Nephron progenitor cell (in vitro differentiated cells): ENCODE measurements around the gene HEG1.

Experiments used
- DNase-seq: peaks from one replicate; pipeline ENCODE4 v3.0.0; 2021
- H3K27ac Mint-ChIP-seq: 2 replicates; pipeline ENCODE4 v1.8.0; 2021; ENCODE audit warnings: mild to moderate bottlenecking, moderate library complexity, mixed read lengths
- H3K27me3 Mint-ChIP-seq: 2 replicates; pipeline ENCODE4 v1.8.0; 2021; ENCODE audit warnings: mild to moderate bottlenecking, low read depth, mixed read lengths; ENCODE audit not compliant: poor library complexity
- H3K36me3 Mint-ChIP-seq: 2 replicates; pipeline ENCODE4 v1.8.0; 2021; ENCODE audit warnings: low read depth, mixed read lengths
- H3K4me1 Mint-ChIP-seq: 2 replicates; pipeline ENCODE4 v1.8.0; 2021; ENCODE audit warnings: mixed read lengths
- H3K4me3 Mint-ChIP-seq: 2 replicates; pipeline ENCODE4 v1.8.0; 2021; ENCODE audit warnings: mild to moderate bottlenecking, moderate library complexity, mixed read lengths
- H3K9me3 Mint-ChIP-seq: 2 replicates; pipeline ENCODE4 v1.8.0; 2021; ENCODE audit warnings: mild to moderate bottlenecking, moderate library complexity, mixed read lengths
- TF ChIP-seq, protein P1 (sequence below): fragments of 200-600 bp; sonication (generic); IDR thresholded peaks from 2 replicates; pipeline ENCODE4 v1.5.0; 2021; ENCODE audit warnings: antibody characterized with exemption

The HEG1 gene

DNA sequence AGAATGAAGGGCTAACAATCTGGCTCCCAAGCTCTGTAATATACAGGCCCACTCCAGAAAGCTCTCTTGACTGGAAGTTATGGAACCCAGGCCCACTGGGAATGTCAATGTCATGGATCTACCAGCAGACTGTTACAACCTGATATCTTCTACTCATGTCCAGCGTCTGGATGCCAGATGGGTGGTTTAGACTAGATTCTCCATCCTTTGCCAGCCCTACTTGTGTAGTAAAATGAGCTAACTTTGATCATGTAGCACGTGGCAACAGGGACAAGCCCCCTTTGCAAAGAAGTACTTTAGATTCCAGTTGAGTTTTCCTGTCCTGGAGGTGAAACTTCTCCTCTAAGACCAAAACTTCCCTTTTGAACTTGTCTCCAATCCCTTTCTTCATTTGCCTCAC lies 55.1 kb downstream of the HEG1 start:
- H3K36me3 Mint-ChIP-seq, result peaks cover 24% of the 10 kb centered on the region
- peaks cover 45% of the 10 kb centered on the region for H3K4me1 Mint-ChIP-seq
- no peak for DNase-seq
- no peak overlapping the region for H3K4me3 Mint-ChIP-seq
- TF ChIP-seq, protein P1, sequence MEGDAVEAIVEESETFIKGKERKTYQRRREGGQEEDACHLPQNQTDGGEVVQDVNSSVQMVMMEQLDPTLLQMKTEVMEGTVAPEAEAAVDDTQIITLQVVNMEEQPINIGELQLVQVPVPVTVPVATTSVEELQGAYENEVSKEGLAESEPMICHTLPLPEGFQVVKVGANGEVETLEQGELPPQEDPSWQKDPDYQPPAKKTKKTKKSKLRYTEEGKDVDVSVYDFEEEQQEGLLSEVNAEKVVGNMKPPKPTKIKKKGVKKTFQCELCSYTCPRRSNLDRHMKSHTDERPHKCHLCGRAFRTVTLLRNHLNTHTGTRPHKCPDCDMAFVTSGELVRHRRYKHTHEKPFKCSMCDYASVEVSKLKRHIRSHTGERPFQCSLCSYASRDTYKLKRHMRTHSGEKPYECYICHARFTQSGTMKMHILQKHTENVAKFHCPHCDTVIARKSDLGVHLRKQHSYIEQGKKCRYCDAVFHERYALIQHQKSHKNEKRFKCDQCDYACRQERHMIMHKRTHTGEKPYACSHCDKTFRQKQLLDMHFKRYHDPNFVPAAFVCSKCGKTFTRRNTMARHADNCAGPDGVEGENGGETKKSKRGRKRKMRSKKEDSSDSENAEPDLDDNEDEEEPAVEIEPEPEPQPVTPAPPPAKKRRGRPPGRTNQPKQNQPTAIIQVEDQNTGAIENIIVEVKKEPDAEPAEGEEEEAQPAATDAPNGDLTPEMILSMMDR, result no peak
- no peaks in the 10 kb centered on the region for H3K9me3 Mint-ChIP-seq
- no peak overlapping the region for H3K27ac Mint-ChIP-seq
- H3K27me3 Mint-ChIP-seq, result peaks cover 8% of the 10 kb centered on the region

DNA sequence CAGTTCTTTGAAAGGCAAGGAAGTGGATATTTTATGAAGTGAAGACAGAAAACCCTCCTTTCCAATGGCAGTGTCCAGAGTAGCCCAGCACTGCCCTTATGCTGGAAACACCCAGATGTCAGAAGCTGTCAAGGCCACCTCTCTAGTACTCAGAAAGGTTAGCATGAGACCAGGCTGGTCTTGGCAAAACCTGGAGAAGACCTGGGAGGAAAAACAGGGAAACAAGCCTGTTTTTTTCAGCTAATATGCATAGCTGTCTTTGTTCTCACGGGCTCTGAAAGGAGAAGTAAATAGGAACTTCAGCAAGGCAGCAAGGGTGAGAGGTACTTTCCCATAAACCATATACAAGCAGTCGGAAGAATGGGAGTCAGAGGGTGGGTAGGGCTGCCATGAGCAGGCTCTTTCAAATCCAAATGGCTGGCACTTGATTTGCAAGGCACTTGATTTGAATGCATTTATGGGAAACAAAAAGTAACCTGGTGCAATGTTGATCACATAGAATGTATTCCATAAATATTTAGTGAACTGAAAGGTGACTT lies 55.8 kb downstream of the HEG1 start:
- no peaks in the 10 kb centered on the region for H3K9me3 Mint-ChIP-seq
- H3K27ac Mint-ChIP-seq, result no peak overlapping the region
- DNase-seq, result no peak
- peaks cover 18% of the 10 kb centered on the region for H3K36me3 Mint-ChIP-seq
- H3K27me3 Mint-ChIP-seq, result peaks cover 4% of the 10 kb centered on the region
- TF ChIP-seq, protein P1, result no peak
- H3K4me3 Mint-ChIP-seq, result no peak overlapping the region
- peaks cover 38% of the 10 kb centered on the region for H3K4me1 Mint-ChIP-seq

DNA sequence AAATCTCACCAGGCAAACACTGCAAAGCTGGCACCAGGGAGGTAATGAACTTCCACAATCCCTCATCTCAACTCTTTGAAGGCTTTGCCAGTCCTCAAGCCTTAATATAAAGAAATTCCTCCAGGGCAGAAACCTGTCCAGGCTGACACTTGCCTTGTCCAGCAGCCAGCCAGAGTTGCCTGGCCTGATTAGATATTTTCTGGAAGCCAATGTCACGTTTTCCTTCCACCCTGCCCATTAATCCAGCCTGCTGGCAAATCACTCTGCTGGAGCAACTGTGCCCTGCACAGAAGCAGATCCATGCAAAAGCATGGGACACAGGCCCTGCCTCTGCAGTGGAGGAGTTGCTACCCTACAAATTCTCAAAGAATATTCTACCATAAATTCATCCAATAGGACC lies 56.5 kb downstream of the HEG1 start:
- no peaks in the 10 kb centered on the region for H3K9me3 Mint-ChIP-seq
- peaks cover 32% of the 10 kb centered on the region for H3K4me1 Mint-ChIP-seq
- TF ChIP-seq, protein P1, result no peak
- H3K27ac Mint-ChIP-seq, result no peak overlapping the region
- DNase-seq, result no peak
- H3K4me3 Mint-ChIP-seq, result no peak overlapping the region
- H3K36me3 Mint-ChIP-seq, result peaks cover 18% of the 10 kb centered on the region
- H3K27me3 Mint-ChIP-seq, result peaks cover 4% of the 10 kb centered on the region

DNA sequence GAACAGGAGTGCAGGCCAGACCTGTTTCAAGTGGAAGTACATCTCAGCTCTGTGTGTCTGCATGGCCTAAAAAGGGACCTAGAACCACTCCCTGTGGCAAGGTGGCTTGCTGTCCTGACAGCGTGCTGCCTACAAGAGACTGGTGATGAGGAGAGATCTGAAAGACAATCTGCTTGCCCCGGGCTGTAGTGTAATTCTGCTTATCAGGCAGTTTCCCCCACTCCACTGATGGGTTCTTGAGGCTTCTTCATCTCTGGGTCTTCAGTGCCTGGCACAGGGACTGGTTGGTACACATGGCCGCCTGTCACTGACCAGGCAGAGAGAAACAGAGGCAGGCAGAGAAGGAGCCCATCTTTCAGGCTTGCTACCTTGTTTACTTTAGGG lies 57.6 kb downstream of the HEG1 start:
- Mint-ChIP-seq H3K4me3 (no peak overlapping the region), H3K4me1 (peaks cover 21% of the 10 kb centered on the region), H3K9me3 (no peaks in the 10 kb centered on the region), H3K27me3 (peaks cover 4% of the 10 kb centered on the region), H3K36me3 (peaks cover 24% of the 10 kb centered on the region), H3K27ac (no peak overlapping the region)
- DNase-seq, result no peak
- TF ChIP-seq, protein P1, result no peak

DNA sequence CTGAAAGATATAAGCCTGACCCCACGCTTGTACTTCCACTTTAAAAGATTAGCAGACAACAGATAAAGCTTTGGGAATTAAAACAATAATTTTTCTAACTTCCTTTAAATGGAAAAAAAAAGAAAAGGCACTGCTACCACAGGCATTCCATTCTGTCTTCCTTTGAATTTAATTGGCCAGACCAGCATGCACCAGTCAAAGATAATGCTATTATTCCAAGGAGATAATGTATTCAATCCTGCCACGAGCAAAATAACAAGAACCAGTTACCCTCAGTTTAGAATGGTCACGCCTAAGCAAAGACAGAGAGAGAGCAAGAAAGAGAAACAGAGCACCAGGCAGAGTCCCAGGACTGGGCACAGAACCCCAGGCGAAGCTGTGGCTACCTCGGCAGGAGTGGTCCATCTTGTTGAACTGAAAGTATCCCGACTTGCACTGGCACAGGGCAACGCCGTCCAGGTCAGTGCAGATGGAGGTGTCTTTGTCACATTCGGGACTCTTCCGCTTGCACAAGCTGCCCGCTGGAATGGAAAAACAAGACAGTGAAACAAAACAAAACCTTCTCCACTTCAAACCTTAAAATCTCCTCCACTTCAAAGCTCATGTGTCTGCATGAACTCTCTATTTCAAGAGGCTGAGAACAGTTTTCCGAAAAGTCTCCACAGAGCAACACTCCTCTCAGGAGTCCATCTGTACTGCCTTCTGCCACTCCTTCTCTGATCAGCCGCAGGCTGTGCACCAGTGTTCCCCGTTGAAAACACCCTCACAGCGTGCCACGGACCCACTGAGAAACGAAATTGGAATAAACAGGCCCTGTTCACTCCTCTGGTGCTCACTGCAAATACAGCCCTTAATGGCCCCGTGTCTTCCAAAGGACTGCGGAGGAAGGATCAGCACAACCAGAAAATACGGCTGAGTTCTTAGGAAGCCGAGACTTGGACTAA lies 58.2 kb downstream of the HEG1 start:
- H3K4me3 Mint-ChIP-seq, result no peak overlapping the region

More for the DNA sequence above, 58.2 kb downstream of the HEG1 start:
- TF ChIP-seq, protein P1, result no peak
- DNase-seq, result no peak
- Mint-ChIP-seq H3K9me3 (no peaks in the 10 kb centered on the region), H3K27me3 (peaks cover 4% of the 10 kb centered on the region), H3K36me3 (peaks cover 24% of the 10 kb centered on the region), H3K27ac (no peak overlapping the region), H3K4me1 (peaks cover 14% of the 10 kb centered on the region)
